GM18505 (cell line): ENCODE data around the gene DCST2.
"Not testable (repeated sequence)": the region's sequence is repeated elsewhere in the genome, so short reads cannot be mapped to it uniquely, and the experiment has no call there.

Experiments
- ATAC-seq: cut with Tn5 transposase; IDR thresholded peaks from one replicate; pipeline ENCODE4 v1.9.1; 2021; ENCODE audit not compliant: unreplicated experiment
- POLR2A ChIP-seq: IDR thresholded peaks from 4 replicates; pipeline ENCODE4 v1.6.1; 2011; ENCODE audit warnings: borderline replicate concordance; ENCODE audit not compliant: insufficient read depth, insufficient read length; ENCODE audit errors: extremely low read depth

DCST2 gene

DNA sequence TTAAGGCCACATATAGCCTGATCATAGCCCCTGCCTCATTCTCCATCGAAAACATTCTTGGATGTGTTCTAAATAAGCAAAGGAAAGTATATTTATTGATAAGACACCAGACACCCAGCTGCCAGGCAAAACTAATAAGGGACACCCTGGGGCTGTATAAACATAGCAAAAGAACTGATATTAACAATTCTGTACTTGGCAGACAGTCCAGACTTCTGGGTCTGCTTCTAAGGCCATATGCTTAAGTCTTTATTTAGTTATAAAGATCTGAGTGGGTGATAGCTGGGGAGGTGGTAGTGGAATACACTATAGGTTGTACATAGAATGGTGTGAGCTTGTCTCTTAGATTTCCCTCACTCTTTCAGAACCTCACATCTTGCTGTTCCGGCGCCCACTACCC lies 55.2 kb downstream of the DCST2 start:
- no peak for ATAC-seq
- no peak for TF ChIP-seq POLR2A

DNA sequence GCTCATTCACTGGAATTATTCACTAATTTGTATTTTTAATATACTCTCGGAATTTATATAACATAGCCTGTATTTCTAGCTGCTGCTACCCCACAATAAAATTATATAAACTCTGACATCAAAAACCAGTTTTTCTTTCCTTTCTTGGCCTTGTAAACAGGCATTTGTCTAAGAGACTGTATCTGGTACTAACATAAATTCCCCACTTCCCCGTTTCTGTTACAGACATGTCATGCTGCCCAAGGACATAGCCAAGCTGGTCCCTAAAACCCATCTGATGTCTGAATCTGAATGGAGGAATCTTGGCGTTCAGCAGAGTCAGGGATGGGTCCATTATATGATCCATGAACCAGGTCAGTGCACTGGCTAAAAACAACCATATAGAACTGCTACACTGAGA lies 55.8 kb downstream of the DCST2 start:
- not testable (repeated sequence) for ATAC-seq

DNA sequence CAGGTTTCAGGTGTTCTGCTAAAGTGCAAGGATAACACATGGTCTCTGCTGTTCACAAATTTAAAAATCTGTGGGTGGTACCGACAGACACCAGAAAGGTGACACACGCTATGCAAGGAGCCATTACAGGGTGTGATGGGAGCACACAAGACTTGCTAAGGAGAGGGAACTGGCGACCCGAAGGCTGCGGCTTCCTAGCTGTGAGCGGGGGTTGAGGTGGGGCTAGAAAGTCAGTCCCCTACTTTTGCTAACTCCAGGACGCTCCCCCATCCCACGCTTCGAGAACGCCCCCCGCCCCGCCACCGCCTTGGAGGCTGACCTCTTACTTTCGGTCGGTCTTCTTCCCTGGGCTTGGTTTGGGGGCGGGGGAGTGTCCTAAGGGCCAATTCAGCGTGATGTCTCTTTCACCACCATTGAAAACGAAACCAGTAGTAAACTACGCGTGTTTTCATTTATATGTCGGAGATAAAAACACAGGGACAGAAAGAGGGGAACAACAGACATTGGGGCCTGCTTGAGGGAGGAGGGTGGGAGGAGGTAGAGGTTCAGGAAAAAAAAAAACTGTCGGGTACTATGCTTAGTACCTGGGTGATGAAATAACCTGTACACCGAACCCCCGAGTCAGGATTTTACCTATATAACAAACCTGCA lies 58.0 kb downstream of the DCST2 start:
- TF ChIP-seq POLR2A, result no peak
- no peak for ATAC-seq

DNA sequence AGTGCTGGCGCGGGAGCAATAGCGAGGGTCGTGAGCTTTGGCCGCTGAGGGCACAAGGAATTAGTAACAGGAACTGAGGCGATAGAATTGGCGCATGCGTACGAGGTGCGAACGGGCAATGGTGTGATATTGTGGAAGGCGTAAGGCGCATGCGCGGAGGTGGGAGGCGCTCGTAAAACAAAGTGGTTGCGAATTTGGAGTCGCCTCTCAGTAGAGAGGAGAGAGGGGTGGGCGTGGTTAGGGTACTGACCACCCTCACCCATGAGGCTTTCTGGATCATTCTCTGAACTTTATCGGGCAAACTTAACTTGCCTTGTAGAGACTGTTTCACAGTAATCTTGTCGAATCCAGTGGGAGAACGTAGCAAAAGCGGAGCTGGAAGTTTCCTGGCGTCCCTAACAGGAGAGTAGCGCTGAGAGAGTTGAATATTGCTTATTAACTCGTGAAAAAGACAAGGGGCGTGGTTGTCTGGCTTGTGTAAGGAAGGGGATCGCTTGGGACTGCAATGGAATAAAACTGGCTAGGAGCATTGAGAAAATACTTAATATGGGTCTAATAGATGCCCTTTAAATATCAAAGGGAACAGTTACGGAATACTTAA lies 58.7 kb downstream of the DCST2 start:
- TF ChIP-seq POLR2A, result peak; percentile 46
- peak; percentile 48 for ATAC-seq

DNA sequence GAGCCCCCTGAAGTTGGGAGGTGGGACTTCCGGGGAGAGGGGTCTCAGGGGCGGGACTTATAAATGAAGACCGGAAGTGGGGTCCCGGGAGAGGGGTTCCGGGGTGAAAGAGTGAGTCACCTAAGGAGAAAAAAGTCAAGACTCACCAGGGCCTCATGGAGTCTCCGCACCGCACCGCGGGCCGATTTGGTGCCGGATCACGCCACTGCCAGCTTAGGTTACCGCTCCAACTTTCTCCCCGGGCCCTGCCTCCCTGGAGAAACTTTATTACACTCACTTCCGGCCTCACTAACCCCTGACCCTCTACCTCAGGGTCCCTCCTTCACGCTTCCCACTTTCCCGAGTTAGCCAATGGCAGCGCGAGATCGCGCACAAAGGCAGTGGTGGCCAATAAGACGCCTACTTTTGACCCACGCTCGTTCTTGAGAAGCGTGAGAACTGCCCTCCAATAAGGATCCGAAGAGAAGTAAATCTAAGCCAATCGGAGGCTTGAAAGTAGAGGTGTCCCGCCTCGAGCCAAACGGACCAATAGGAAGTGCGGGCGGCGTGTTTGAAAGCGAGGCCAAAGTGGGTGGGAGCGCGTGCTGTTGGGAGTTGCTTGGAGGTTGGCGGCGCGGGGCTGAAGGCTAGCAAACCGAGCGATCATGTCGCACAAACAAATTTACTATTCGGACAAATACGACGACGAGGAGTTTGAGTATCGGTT lies 59.3 kb downstream of the DCST2 start, which contains the start of gene CKS1B:
Gene CKS1B, plus strand, starts transcription at position 580 of the 706 bp plus-strand sequence. Its CDS starts 65 bp downstream, at position 645.
- peak; percentile 70 for ATAC-seq
- peak; percentile 68 for TF ChIP-seq POLR2A

DNA sequence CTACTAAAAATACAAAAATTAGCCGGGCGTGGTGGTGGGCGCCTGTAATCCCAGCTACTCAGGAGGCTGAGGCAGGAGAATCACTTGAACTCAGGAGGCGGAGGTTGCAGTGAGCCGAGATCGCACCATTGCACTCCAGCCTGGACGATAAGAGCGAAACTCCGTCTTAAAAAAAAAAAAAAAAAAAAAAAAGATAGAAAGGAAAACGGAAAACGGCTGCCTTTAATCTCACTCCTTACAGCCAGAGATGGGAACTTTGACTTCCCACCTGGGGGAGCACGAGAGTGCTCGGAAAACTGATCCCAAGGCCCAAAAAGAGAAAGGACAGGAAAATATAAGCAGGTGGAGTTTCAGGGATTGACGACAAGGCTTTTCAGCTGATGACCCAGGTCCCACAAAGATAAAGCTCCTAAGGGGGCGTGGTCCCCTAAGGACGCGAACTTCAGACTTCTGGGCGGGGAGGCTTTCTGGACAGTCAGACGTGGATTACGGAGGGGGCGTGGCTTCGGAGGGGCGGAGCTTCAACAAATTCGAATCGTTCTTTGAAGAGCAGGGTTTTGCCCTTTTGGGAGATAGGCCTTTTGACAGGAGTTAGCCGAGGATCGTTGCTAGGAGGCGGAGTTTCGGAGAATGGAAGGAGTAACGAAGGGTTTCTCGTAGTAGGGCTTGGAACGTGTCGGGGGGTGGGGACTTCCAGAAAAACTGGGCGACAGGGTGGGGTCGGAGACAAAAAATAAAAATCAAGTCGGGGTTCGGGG lies 60.1 kb downstream of the DCST2 start:
- ATAC-seq, result no peak
- TF ChIP-seq POLR2A, result peak; percentile 43

DNA sequence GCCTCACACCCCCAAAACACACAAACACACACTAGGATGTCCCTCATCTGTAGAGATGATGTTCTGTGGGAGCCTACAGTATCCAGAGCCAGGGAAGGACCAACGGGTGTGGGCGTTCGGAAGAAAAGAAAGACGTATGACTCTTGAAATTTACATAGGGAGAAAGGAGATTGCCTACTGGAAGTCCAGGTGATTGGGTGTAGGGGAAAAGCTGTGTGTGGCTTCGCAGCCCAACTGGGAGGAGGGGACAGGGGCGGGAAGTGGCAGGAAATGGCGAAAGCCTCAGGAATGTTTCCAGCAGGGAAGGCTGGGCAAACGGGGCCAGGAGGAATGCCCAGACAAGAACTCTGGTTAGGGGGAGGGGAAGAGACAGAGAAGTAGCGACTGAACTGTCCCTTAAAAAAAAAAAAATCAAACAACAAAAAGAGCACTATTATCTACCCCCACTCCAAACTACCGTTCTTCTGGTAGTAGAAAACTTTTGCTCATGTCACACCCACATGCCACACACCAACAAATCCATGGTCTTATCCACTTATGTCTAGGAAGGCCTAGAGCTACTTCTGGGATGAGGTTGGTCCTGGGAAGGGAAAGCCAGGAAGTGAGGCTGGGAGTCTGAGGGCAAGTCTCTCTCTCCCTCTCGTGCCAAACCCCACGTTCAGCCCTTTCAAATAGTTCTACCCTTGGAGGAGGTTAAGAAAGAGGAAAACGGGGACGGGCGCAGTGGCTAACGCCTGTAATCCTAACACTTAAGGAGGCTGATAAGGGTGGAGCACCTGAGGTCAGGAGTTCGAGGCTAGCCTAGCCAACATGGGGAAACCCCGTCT lies 60.9 kb downstream of the DCST2 start:
- no peak for ATAC-seq
- no peak for TF ChIP-seq POLR2A

DNA sequence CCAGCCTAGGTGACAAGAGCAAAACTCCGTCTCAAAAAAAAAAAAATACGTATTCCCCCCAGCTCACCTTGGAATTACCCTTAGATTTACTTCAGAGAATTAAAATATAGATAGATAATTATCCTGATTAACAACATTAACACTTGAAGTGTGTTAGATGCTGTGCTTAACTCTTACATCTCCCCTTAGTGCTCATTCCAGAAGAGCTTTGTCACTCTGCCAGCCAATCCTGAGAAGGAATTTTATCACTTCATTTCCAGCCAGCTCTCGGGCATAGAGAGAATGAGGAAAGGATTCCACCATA lies 61.4 kb downstream of the DCST2 start:
- no peak for TF ChIP-seq POLR2A
- ATAC-seq, result no peak

DNA sequence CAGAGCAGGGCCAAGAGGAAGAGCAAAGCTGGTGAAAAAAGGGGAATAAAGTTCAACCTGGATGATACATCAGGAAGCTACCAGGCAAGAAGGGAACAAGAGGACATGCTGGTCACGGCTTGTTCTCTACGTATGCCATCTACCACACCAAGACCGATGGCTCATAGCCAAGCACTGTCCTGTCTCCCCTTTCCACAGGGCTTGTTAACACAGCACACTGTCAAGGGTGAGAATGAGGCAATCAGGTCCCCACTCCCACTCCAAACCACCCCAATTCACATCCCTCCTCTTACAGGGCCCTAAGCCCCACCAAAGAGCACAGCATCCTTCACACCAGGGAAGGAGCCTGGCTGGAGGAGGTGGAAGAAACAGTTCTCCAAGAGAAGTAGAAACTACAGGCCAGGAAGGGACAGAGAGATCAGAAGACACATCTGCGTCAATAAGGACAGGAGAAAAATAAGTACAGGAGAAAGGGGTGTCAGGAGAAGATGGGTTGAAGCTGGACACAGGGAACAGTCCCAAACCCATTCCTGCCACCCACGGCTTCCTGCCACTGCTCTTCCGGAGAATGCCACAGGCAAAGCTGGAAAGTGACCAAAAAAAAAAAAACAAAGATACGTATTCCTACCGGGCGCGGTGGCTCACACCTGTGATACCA lies 62.1 kb downstream of the DCST2 start:
- TF ChIP-seq POLR2A, result no peak
- ATAC-seq, result no peak

DNA sequence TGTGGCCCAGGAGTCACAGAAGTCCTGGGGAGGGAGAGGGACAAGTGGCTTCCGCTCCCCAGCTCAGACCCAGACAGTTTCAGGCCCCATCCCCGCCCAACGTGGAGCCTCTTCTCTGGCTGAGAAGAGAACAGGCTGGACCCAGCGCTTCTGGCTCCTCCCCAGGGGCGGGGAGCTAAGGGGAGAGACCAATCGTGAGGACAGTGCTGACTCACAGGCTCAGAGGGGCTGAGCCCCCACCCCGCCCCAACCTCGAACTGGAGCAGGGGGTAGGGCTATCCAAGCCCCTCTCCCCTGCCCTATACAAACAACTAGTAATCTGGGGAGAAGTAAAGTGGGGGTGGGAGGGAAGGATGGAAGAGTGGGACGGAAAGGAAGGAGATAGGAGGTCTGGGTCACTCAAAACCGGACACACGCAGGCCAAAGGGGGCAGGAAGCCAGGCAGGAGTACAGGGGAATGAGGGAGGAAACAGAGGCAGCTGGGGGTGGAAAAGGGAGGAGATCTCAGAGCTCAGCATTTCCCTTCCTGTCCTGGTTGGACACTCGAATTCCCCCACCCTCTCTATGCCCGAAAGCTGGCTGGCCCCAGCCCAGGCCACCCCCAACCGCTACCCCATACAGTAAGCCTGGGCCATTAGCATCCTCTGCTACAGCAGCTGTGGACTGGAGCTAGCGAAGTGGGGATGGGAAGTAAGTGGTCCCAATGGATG lies 62.8 kb downstream of the DCST2 start, which contains the start of gene SHC1:
Gene SHC1, minus strand, starts transcription at position 117 of the 710 bp plus-strand sequence. CDS start 221 bp downstream, outside the sequence.
- TF ChIP-seq POLR2A, result peak; percentile 64
- ATAC-seq, result no peak

DNA sequence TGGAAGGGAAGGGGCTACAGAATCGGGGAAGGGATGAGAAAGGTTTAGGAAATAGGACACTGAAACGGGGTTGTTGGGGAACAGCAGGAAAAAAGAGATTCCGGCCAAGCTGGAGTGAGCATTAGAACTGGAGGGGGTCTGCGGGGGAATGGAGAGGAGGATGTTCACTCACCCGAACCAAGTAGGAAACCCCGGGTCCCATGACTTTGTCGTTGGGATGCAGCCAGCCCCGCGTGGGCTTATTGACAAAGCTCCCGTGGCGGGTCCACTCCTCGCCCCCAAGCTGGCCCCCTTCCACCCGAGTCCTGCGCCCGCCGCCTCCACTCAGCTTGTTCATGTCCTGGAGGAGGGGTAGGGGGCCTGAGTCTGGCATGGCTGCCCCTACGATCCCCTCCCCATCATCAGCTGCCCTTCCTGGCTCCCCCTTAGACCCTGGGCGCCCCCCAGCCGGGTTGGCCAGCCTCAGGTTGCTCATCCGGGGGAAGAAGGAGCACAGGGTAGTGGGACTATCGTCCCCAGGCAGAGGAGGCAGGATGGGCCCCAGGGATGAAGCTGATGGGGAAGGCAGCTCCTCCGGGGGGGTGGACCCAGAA lies 63.6 kb downstream of the DCST2 start:
- no peak for ATAC-seq
- TF ChIP-seq POLR2A, result no peak

DNA sequence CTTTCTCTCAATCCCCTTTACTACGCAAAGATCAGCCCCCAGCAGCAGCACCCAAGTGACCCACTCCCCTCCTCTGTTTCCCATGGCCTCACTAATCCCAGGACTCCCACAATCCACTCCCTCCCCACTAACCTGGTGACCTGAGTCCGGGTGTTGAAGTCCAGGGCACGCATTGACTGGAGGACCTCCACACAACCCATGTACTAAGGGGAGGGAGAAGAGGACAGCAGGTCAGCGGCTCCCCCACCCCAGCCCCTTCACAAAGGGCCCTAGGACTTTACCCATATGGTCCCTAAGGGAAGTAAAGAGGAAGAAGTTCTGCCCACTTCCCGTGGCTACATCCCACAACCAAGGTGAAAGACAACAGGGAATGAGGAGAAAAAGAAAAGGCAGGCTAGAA lies 64.3 kb downstream of the DCST2 start:
- TF ChIP-seq POLR2A, result no peak
- ATAC-seq, result no peak

DNA sequence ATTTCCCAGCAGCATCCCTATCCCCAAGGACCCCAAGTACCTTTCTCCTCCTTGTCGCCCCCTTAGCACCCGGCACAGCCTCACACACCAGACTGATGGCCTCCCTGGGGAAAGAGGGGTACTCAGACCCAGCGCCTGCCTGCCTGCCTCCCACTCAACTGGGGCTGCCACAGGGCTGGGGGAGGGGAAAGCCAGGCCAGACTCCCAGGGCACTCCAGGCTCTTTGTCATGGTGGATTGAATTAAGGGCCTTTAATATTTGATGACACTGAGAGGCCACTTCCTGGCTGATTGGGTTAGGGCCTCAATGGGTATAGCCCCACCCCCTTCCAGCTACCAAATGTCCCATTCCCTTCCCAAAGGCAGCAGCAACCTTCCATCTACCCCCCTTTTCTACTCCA lies 64.8 kb downstream of the DCST2 start:
- no peak for TF ChIP-seq POLR2A

More for the DNA sequence above, 64.8 kb downstream of the DCST2 start:
- ATAC-seq, result no peak
